SHP77 (cell line): ENCODE measurements around the gene UBE4B.
A peak's percentile ranks its signal among the peaks of the same experiment; 100 is the strongest.
"Not testable (repeated sequence)": the region's sequence is repeated elsewhere in the genome, so short reads cannot be mapped to it uniquely, and the experiment has no call there.

Experiments used
- DNase-seq, 2 experiments: peaks; one replicate each; lab custom pipeline; 2025; lab: John Stamatoyannopoulos, UW

Gene UBE4B

DNA sequence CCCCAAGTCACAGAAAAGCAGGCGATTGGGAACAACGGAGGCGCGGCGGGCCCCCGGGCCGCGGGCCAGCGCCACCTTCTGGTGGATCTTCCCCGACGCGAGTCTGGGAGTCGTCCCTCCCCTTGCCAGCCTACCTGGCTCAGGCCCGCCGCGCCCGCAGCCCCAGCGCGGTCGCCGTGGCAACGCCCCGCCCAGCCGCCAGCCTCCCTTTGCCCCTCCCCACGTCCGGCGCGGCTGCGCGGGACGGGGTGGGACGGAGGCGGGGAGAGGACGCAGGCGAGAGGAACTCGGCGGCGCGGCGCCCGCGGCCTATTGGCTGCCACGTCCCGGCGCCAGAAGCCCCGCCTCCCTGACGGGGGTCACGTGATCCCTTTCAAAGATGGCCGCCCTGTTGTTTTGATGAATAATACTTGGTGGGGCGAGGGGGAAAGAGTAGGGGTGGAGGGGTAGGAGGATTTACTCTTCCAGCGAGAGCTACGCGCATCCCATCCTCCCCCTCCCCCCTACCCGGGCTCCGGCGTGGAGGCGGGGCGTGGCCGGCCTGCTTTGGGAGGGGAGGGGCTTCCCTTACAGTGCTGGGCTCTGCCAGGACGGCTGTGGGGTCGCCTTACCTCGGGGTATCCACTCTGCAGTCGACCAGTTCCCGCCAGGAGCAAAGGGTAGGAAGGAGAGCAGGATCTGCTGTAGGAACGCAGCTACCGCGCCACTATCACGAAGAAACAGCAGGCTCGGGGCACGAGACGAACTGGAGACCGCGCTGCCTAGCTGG lies at the start of gene UBE4B:
Gene UBE4B, plus strand, starts transcription at position 369 of the 769 bp plus-strand sequence. CDS start 713 bp downstream, outside the sequence.
- DNase-seq, result peak; percentile 96 to 97

GRCh38 chr1:9984253-9984652 lies 48.5 kb upstream of the UBE4B start:
- DNase-seq, result no peak

- no peak for DNase-seq
Observed at GRCh38 chr1:9985001-9985400, 47.8 kb upstream of the UBE4B start.

DNA sequence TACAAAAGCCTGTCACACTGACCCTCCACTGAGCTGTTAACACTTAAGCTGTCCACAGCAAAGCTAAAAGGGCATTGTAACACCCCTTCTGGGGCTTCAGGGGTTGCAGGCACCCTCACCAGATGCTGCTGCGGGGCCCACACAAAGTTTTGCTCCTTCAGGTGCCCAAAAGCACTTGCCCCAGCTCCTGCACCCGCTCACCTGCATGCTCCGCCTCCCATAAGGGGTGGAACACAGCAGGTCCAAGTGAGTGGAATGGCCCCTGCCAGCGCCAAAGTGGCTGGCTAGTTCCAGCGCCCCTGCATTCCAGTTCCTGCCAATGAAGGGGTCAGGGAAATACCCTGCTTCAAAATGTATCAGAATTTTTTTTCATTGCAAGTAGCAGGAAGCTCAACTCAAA lies 43.0 kb upstream of the UBE4B start:
- no peak for DNase-seq

- no peak for DNase-seq
Observed at GRCh38 chr1:9990944-9991343, 41.8 kb upstream of the UBE4B start.

- DNase-seq, result no peak
Observed at GRCh38 chr1:9992910-9993309, 39.8 kb upstream of the UBE4B start.

DNA sequence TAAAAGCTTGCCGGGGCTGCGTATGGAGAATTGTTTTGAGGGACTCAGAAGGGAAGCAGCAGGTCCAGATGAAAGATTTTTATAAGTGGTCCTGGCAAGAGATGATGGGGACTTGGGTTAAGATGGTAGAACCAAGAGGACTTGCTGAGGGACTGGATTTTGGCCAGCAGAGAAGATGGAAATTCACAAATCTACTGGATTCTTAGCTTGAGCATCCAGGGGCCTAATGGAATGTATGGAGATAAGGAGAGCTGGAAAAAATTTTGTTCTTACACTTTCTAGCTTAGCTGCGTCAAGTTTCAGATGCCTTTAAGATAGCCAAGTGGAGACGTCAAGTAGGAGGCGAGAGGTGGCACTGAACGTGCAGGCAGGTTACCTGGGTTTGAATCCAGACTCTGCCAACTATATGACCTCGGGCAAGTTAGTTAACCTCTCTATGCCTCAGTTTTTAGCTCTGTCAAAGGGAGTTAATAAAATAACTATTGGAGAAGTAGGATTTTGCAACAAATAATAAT lies 39.1 kb upstream of the UBE4B start:
- DNase-seq, result no peak

DNA sequence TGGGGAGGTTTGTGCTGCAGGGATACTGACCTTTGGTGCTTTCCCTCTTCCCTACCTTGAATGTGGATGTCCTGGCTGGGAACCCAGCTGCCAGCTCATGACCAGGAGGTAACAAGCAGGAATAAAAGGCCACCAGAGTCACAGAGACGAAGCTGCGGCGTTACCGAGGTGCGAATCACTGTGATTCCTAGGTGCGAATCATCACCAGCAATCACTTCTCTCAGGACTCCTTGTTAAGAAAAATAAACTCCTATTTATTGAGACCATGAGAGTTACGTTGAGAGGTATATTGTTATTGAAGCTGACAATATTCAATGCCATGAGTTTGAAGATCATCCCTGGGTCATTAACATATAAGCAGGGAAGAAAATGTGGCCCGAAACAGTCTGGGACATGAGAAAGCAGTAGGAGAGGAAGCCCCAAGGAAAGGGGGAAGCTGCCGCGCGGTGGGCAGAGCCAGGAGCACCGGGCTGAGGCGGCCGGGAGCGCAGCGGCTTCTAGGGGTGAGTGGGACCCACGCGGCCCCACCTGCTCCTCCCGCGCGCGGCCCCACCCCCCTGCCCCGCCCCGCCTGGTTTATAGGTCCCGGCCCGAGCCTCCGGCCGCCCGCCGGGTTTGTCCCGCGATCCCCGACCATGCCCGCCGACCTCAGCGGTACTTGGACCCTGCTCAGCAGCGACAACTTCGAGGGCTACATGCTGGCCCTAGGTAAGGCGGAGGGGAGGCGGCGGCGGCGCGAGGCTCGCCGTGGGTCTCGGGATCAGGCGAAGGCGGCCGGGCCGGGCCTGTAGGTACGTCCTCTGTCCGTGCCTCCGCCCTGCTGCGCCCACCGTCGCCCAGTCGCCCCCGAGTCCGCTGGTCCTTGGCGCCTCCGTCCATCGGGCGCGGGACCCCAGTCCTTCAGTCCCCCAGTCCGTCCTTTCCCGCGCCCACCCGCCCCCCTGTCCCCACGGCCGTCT lies 35.9 kb upstream of the UBE4B start, which contains the start of gene RBP7:
Gene RBP7, plus strand, starts transcription at position 605 of the 959 bp plus-strand sequence. Its CDS starts 31 bp downstream, at position 636.
- no peak for DNase-seq

GRCh38 chr1:10001016-10001665 lies 31.6 kb upstream of the UBE4B start:
- DNase-seq, result no peak

DNA sequence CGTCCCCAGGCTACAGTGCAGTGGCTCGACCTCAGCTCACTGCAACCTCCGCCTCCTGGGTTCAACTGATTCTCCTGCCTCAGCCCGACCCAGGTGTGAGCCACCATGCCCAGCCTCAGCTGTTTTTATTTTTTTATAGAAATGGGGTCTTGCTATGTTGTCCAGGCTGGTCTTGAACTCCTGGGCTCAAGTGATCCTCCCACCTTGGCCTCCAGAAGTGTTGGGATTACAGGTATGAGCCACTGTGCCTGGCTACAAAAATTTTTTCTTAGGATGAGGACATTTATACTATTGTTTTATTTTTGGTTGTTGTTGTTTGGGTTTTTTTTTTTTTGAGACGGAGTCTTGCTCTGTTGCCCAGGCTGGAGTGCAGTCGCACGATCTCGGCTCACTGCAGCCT lies 27.5 kb upstream of the UBE4B start:
- not testable (repeated sequence) for DNase-seq

GRCh38 chr1:10007169-10007568 lies 25.6 kb upstream of the UBE4B start:
- DNase-seq, result no peak

- no peak for DNase-seq
Observed at GRCh38 chr1:10014016-10014415, 18.7 kb upstream of the UBE4B start.

DNA sequence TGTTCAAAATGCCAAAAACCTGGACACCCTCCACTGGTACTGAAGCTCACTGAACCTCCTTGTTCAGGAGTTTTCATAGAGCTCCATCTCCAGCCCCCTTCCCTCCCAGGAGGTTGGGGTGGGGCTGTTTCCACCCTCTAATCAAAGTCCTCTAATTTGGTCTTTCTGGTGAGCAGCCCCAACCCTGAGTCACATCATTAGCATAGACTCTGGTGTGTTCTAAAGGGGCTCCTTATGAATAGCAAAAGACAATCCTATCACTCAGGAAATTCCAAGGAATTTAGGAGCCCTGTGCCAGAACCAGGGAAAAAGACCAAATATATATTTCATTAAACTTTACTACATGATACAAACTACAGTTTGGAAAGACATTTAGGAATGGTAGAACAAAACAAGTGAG lies 13.2 kb upstream of the UBE4B start:
- DNase-seq, result no peak

GRCh38 chr1:10020086-10020485 lies 12.7 kb upstream of the UBE4B start:
- no peak for DNase-seq

DNA sequence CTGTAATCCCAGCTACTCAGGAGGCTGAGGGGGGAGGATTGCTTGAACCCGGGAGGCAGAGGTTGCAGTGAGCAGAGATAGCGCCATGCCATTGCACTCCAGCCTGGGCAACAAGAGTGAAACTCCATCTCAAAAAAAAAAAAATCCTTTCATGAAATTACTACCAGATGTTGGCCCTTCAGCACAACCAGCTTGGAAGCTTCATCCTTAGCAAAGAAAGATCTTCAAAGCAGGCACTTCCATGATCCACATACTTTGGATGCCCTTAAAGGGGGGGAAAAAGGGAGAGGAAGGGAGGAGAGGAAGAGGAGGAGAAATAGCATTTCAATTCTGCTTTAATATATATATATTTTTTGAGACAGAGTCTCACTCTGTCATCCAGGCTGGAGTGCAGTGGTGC lies 12.1 kb upstream of the UBE4B start:
- DNase-seq, result not testable (repeated sequence)

DNA sequence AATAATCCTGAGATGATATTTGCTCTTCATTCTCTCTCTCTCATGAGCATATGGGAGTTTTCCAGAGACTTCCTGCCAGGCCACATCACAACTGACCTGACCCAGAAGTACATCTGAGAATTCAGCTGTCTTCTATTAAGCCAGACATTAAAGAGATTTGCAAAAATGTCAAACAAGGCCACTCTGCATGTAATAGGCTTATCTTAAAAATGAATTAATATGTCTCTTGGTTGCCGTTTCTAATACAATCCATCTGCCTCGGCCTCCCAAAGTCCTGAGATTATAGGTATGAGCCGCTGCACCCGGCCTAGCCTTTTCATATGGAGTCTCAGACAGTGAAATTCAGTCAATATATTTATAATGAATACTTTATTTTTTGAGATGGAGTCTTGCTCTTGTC lies 10.8 kb upstream of the UBE4B start:
- DNase-seq, result not testable (repeated sequence)

GRCh38 chr1:10022656-10023055 lies 10.1 kb upstream of the UBE4B start:
- DNase-seq, result no peak

- DNase-seq, result no peak
Observed at GRCh38 chr1:10025354-10025753, 7.4 kb upstream of the UBE4B start.

GRCh38 chr1:10027027-10027426 lies 5.7 kb upstream of the UBE4B start:
- DNase-seq, result no peak

DNA sequence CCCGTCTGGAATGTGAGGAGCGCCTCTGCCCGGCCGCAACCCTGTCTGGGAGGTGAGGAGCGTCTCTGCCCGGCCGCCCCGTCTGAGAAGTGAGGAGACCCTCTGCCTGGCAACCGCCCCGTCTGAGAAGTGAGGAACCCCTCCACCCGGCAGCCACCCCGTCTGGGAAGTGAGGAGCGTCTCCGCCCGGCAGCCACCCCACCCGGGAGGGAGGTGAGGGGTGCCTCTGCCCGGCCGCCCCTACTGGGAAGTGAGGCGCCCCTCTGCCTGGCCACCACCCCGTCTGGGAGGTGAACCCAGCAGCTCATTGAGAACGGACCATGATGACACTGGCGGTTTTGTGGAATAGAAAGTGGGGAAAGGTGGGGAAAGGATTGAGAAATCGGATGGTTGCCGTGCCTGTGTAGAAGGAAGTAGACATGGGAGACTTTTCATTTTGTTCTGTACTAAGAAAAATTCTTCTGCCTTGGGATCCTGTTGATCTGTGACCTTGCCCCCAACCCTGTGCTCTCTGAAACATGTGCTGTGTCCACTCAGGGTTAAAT lies 3.7 kb upstream of the UBE4B start:
- not testable (repeated sequence) for DNase-seq

DNA sequence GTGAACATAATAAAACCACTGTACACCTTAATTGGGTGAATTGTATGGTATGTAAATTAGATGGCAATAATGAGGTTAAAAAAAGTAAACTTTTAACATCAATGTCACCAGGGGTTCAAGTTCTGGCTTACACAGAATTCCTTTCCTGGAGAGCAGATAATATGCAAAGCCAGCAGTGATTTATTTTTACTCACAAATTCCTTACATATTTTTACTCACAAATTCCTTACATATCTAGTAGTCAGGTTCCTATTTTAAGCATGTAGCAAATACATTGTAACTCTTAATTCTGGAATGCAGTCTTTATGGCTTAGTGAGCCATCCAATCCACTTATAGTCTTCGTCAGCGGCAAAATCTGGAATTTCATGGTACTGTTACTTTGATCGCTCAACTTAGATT lies 1.3 kb upstream of the UBE4B start:
- no peak for DNase-seq

GRCh38 chr1:10033359-10033845 lies 644 bp downstream of the UBE4B start:
- DNase-seq, result peak; percentile 32 to 41
